NK-92 treated with Interleukin-12 subunit alpha and Interleukin-12 subunit beta, amount 100 ng/mL, for 24 hours (cell line): ENCODE results near the gene GIPC1.
"Not testable (repeated sequence)": the region's sequence is repeated elsewhere in the genome, so short reads cannot be mapped to it uniquely, and the experiment has no call there.

Source experiments
- DNase-seq: peaks from one replicate; lab custom pipeline; 2025; lab: John Stamatoyannopoulos, UW

The GIPC1 gene

GRCh38 chr19:14517840-14518505 lies 22.0 kb upstream of the GIPC1 start, which contains the start of gene DNAJB1:
TSS of gene DNAJB1 (minus strand) at chr19:14518397. CDS start at chr19:14518349, 48 bp downstream.
- DNase-seq, result peak; percentile 75

- no peak for DNase-seq
Observed at GRCh38 chr19:14517446-14517839, 21.5 kb upstream of the GIPC1 start.

DNA sequence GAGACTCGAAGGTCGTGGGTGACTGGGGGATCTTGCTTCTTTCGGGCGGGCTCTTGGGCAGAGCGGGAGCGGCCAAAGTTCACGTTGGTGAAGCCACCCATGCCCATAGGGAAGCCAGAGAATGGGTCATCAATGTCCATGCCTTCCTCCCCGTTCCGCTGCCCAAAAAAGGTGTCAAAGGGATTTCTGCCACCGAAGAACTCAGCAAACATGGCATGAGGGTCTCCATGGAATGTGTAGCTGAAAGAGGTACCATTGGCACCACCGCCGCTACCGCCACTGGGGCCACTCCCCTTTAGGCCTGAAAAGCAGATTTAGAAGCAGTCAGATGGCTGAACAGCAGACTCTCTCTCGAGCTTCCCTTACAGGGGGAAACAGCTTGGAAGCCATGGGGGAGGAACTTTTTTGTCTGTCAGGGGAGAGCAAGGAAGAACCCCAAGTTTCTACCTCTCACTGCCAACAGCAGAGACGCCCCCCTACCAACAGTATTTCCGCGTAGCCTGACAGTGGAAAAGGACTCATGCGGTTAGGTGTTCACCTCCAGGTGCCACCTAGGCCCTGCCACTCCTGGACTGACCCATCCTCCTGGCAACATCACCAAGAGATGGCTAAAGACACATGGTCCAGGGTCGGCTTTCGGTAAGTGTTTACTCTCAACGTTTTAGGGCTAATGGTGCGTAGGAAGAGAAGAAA lies 21.0 kb upstream of the GIPC1 start:
- peak; percentile 45 for DNase-seq

GRCh38 chr19:14516048-14516534 lies 20.2 kb upstream of the GIPC1 start:
- DNase-seq, result no peak

- peak; percentile 24 for DNase-seq
Observed at GRCh38 chr19:14515501-14516047, 19.6 kb upstream of the GIPC1 start.

GRCh38 chr19:14514215-14514863 lies 18.4 kb upstream of the GIPC1 start:
- no peak for DNase-seq

- no peak for DNase-seq
Observed at GRCh38 chr19:14512406-14512961, 16.6 kb upstream of the GIPC1 start.

- no peak for DNase-seq
Observed at GRCh38 chr19:14511229-14511593, 15.3 kb upstream of the GIPC1 start.

- no peak for DNase-seq
Observed at GRCh38 chr19:14510311-14511228, 14.6 kb upstream of the GIPC1 start.

- no peak for DNase-seq
Observed at GRCh38 chr19:14507704-14508542, 12.0 kb upstream of the GIPC1 start.

DNA sequence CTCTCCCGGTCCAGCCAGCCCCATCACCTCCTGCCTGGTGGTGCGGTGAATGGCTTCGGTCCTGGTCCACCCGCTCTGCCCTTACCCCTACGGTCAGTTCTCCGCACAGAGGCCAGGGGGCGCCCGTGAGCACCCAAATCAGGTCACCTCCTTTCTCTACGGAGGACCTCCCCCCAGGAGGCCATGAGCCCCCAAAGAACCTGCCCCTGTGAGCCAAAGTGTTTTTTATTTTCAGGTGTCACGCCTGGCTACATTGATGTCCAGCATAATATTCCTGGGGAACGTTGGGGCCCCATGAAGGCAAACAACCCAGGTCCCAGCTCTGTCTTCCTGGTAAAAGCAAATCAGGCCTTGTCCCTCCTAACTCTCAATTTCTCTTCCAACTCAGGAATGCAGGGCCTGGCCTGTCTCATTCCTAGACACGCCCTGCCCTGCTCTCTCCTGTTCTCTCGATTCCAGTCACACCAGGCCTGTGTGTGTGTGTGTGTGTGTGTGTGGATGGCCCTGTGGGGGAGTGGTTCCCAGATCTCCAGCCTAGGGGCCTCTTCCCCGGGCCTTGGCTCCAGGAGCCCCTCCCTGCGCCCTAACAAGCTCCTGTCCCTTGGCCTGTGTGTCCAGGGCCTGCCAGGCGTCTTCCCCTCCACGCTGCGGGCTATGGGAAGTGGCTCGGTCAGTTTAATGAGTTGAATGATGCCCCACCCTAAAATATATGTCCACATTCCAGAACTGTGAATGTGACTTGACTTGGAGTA lies 9.7 kb upstream of the GIPC1 start:
- peak; percentile 32 for DNase-seq

- DNase-seq, result not testable (repeated sequence)
Observed at GRCh38 chr19:14504575-14504974, 8.6 kb upstream of the GIPC1 start.

- no peak for DNase-seq
Observed at GRCh38 chr19:14503285-14503684, 7.4 kb upstream of the GIPC1 start.

- DNase-seq, result no peak
Observed at GRCh38 chr19:14502334-14503092, 6.6 kb upstream of the GIPC1 start.

DNA sequence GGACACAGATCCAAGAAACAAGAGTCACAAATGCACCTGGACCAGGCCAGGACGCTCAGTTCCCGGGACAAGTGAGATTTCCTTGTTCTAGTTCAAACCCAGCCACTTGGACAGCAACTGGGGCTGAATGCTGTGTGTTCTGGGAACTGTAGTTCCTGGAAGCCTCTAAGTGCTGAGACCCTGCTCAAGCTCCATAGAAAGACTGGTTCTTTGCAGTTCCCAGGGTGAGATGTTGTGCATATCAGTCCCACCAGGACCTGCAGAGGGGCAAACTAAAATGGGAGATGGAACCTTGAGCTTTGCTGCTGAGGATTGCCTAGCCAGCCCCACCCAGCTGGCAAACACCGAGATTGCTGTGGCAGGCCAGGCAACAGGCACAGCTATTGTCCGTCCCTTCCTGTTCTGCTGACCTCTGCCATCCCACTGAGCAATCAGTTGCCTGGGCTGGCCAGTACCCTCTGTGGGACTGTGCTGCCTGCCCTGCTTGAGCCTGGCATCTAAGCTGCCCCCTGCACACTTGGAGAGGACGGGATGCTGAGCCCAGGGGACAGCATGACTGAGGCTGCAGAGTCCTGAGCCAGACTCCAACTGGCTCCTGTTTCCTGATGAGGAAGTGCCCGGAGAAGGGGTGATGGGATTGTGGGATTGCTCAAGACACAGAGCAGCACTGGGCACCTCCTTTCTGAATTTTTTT lies 1.4 kb upstream of the GIPC1 start:
- no peak for DNase-seq

DNA sequence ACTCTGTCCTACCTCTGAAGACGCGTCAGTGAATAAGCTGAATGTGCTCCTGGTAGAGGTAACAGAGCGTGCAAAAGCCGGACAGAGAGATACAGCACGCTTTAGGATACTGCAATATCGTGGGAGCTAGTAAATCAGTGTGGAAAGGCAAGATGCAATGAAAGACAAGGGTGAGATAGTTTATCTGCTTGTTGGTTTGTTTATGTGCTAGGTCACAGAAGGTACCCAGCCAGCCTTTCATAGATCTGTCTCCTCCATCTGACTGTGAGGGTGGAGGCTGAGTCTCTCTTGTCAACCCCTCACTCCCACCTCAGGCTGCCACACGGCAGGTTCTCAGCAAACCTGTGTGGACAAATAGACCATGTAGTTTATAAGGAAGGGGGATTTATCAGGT lies 904 bp upstream of the GIPC1 start:
- DNase-seq, result no peak

- DNase-seq, result no peak
Observed at GRCh38 chr19:14495672-14496028, 277 bp downstream of the GIPC1 start.

DNA sequence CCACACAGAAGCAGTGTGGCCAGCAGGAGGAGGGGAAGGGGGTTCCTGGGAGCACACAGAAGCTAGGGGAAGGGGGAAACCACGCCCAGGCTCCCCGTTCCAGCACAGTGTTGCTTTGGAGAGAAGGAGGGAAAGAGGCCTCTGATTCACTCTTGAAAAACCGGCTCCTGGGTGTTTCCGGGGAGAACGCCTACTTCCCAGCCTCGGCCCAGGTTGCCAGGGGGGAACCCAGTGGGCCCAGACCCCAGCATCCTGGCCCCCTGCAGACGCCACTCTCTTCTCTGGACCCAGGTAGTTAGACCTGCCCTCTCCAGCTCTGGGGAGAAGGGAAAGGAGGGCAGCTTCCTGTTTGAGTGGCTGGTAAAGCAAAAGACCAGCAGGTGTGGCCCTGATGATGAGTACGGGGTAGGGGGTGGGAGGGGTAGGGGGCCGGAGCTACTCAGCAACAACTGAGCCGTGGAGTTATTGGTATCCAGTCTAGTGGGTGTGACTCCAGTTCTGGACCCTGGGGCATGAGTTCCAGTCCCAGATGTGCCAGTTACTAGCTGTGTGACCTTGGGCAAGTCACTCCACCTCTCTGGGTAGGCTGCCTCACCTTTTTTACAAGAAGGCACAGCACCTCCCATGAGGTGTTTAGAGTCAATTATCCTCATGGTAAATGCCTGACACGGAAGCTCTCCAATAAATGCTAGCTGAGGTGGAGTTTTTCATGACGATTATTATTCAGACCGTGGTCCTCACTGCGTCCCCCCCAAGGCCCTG lies 836 bp downstream of the GIPC1 start:
- no peak for DNase-seq
